ENCODE measurements around the gene UBE2M.

UBE2M gene

DNA sequence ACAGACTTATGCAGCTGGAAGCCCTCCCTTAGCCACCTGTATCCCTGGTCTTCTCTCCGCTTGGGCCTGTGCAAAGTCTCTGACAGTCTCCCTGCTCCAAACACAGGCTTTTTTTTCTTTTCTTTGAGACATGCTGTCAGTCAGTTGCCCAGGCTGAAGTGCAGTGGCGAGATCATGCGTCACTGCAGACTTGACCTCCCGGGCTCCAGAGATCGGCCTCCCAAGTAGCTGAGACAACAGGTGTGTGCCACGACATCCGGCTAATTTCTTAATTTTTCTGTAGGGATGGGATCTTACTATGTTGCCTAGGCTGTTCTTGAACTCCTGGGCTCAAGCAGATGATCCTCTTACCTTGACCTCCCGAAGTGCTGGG is 13.2 kb upstream of the UBE2M start:
- DNase-seq (ENCODE audit: insufficient read length, low spot score) (no peak), FAIRE-seq (no peak)

DNA sequence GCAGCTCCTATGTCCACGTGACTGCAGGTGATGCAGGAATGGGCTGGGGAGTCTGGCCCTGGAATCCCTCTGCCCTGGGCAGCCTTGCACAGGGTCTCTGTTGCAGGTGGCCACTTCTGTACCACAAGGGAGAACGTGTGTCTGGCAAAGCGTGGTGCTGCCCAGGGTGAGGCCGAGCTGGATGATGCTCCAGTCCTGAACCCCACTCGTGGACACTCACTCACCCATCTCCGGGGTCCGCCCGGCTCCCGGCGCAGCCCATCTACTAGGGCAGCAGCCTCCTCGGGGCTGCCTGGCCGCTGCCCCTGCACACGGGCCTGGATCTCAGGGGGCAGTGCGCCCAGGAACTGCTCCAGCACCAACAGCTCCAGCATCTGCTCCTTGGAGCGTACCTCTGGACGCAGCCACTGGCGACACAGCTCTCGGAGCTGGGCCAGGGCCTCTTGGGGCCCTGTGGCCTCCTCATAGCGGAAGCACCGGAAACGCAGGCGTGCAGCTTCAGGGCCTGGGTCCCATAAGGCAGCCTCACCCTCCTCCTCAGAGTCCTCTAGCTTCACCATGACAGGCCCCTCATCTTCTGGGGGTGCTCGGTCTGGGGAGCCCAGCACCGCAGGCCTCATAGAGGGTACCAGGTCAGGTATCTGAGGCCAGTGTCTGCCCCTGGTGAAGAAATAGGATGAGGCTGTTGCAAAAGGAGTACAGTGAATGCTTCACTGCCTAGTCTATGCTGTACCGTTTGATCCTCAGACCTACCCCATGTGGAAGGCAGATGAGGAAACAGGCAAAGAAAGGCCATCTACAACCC is 12.6 kb upstream of the UBE2M start:
- FAIRE-seq (no peak), DNase-seq (ENCODE audit: insufficient read length, low spot score) (no peak)

DNA sequence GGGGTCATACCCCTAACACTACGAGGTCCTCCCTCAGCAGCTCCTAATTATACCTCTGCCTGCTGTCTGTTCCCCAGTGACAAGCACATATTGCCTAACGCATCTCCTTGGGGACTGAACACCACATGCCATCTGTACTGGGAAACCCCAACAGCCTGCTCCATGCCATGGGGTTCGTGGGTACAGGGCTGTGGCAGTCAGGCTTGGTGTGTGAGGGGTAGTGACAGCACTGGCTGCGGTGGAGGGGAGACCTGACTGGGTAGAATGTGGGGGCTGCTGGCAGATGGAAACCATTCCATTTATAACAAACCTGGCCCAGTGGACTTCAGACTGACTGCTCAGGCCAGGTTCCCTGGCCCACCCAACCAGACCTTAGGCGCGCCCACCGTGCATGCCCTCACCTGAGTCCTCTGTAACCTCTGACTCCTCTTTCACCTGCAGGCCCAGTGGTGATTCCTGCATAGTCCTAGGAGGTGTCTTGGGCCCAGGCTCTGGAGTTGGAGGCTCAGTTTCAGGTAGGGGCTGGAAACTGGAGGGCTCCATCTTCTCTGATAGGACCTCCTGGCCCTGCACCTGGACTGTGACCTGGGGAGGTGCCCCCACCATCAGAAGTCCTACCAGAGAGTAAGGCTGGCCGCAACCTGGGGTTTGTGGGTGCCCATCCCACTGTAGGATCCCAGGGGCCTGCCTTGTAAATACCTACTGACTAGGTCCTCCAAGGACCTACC is 11.7 kb upstream of the UBE2M start:
- DNase-seq (ENCODE audit: insufficient read length, low spot score), result no peak
- FAIRE-seq, result no peak

DNA sequence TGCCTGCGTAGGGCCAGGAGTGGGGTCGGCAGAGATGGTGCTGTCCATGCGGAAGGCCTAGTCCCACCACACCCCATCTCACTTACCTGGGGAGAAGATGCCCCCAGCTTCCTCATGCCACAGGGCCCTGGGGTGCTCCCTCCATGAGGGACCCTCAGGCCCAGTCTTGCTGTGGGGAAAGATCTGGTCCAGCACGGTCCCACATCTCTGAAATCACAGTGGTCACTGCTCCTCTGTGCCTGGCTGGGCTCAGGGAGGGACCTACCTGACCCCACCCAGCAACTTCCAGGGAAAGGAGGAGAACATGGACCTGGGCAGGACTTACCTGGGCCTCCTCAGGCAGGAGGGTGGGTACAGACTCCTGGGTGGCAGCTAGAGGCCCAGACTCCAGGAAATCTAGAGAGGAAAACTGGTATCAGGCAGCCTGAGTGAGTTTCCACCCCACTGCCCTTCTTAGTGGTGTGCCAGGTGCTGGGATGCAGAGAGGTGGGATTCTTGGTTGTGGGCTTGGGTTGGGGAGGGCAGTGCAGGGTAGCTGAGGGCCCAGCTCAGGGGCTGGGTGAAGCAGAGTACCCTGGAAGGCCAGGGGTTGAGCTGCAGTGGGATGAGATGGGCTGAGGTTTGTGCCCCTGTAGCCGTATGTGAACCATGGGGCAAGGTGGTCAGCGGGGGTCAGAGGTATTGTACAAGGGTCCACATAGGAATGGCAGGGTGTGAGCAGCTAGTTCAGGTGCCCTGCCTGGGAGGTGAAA is 11.0 kb upstream of the UBE2M start:
- FAIRE-seq (no peak), DNase-seq (ENCODE audit: insufficient read length, low spot score) (no peak)

DNA sequence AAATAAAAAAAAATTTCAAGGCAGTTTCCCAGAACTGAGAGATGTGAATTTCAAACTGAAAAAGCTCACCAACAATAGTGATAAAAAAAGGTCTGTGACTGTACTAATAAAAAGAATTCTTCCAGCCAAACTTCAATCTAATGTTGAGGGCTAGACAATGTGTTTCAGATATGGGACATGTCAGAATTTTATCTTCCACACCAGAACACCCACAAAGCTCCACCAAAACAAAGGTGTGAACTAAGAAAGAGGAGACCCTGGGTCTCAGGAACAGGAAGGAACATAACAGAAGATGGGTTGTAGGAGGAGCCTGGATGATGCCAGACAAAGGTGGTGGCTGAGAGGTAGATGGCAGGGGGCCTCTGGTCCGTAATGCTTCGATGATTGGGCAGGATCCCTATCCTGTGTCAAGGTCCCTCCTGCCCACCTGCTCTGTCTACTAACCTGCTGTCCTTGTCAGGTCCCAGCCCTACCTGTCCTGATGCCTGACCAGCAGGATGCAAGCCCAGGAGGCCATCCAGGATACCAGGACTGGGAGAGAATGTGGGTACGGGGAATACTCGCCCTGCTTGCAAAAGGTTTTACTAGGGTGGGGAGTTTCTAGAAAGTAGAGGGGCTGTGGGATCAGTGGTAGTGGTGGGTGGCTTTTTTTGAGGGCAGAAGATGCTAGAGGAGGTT is 10.2 kb upstream of the UBE2M start:
- no peak for FAIRE-seq
- no peak for DNase-seq (ENCODE audit: insufficient read length, low spot score)

DNA sequence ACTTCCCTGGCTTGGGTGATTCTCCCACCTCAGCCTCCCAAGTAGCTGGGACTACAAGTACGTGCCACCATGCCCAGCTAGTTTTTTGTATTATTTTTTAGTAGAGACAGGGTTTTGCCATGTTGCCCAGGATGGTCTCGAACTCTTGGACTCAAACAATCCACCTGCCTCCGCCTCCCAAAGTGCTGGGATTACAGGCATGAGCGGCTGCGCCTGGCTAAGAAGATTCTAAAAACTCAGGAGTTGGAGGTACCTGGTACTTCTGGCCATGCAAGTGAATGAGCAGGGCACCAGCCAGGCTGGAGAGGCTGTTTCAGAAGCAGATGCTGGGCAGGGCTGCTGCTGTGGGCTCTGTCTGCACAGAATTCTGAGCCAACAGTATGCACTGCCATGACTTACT is 8.6 kb upstream of the UBE2M start:
- FAIRE-seq (no peak), DNase-seq (ENCODE audit: insufficient read length, low spot score) (no peak)

DNA sequence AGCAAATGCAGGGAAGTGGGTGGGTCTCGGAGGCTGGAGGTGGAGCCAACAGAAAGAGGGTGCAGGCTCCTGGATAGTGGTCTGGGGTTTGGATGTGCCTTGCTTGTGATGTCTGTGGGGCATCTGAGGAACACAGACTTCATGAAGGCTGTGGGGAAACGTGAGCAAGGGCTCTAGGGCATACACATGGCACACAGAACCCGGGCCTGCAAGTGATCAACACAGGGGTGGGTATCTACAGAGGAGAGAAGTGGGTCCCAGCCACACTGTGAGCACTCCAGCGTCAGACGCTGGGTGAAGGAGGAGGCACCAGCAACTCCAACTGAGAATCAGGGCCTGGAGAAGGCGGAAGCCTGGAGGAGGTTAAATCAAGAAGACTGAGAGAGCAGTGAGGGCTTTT is 5.4 kb upstream of the UBE2M start:
- no peak for DNase-seq (ENCODE audit: insufficient read length, low spot score)
- FAIRE-seq, result no peak

DNA sequence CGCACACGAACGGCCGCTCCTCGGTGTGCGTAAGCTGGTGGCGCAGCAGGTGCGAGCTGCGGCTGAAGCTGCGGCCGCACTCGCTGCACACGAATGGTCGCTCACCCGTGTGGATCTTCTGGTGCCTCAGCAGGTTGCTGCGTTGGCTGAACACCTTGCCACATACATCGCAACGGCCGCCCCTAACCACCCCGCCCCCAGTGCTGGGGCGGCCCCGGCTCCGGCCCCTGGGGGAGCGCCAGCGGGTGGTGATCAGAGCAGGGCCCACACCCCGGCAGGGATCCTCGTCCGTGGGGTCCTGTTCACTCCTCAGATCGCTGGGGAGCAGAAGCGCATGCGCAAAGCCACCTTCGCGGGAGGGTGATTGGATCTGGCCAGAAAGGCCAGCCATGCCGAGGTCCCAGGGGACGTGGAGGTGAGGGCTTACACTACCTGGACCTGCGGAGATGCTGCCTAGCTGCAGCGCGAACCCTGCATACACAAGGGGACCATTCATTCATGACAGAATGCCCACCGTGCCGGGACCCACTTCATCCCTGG is 4.7 kb upstream of the UBE2M start:
- FAIRE-seq, result no peak
- no peak for DNase-seq (ENCODE audit: insufficient read length, low spot score)

DNA sequence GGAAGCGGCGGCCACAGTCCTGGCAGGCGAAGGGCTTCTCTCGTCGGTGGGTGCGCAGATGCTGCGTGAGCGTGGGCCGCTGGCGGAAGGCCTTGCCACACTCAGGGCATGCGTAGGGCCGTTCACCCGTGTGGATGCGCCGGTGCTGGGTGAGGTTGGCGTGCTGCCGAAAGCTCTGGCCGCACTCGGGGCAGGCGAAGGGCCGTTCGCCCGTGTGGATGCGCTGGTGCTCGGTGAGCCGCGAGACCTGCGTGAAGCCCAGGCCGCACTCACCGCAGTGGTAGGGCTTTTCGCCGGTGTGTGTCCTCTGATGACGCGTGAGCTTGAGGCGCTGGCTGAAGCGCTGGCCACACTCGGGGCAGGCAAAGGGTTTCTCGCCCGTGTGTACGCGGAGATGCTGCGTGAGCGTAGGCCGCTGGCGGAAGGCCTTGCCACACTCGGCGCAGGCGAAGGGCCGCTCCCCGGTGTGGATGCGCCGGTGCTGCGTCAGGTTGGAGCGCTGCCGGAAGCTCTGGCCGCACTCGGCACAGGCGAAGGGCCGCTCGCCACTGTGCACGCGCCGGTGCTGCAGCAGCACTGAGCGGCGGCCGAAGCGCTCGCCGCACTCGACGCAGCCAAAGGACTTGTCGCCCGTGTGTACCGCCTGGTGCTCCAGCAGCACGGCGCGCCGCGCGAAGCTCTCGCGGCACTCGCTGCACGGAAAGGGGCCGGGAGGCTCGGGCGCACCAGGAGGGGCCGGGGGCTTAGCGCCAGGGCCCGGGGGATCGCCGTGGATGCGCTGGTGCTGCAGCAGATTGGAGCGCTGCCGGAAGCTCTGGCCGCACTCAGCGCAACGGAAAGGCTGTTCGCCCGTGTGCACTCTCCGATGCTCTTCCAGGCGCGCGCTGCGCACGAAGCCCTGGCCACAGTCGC is 4.0 kb upstream of the UBE2M start:
- no peak for FAIRE-seq
- DNase-seq (ENCODE audit: insufficient read length, low spot score), result no peak

DNA sequence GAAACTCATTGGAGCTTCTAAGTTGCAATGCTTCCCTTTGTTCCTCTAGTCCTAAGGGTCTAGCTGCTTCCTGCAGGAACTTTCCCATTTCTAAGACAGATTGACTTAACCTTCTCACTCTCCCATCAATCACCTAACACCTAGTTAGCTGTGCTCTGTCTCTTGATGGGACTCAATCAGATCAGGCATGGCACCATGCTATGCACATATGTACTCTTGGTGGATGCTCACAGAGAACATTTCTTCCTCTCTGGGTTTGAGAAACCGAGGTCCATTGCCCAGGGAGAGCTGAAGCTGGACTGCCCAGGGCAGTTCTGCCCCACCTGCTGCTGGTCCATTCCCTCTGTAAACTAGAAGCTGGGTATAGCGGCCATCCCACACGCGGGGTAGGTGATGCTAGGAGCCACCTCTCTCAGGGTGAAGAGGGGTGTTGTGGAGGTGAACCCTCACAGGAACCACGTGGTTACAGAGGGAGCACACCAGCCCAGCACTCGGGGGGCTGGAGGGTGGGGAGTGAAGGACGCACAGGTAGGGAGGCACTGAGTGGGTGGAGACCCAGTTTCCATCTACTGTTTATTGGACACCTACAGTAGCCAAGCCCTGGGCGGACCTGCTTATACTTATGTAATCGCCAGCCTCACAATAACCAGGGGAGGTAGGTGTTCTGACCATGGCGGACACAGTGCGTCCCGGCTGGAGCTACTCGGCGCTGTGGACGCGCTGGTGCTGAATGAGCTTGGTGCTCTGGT is 3.1 kb upstream of the UBE2M start:
- DNase-seq (ENCODE audit: insufficient read length, low spot score) (no peak), FAIRE-seq (no peak)

DNA sequence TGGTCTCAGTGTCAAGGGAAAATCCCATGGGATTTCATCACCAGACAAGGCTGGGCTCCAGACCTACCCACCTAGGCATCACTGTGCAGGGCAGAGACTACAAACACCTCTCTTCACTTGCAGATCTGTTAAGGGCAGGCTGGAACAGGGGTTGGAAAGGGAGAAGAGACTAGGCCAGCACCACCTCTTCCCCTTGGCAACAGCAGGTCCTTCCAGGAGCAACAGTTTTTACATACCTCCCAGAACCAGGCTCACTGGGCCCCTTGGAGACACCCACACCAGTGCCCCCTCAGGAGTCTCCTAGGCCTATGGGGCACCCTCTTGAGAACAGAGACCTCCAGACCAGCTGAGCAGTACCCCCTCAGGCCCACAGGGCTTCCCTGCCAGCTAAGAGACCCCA is 2.5 kb upstream of the UBE2M start:
- no peak for DNase-seq (ENCODE audit: insufficient read length, low spot score)
- no peak for FAIRE-seq

DNA sequence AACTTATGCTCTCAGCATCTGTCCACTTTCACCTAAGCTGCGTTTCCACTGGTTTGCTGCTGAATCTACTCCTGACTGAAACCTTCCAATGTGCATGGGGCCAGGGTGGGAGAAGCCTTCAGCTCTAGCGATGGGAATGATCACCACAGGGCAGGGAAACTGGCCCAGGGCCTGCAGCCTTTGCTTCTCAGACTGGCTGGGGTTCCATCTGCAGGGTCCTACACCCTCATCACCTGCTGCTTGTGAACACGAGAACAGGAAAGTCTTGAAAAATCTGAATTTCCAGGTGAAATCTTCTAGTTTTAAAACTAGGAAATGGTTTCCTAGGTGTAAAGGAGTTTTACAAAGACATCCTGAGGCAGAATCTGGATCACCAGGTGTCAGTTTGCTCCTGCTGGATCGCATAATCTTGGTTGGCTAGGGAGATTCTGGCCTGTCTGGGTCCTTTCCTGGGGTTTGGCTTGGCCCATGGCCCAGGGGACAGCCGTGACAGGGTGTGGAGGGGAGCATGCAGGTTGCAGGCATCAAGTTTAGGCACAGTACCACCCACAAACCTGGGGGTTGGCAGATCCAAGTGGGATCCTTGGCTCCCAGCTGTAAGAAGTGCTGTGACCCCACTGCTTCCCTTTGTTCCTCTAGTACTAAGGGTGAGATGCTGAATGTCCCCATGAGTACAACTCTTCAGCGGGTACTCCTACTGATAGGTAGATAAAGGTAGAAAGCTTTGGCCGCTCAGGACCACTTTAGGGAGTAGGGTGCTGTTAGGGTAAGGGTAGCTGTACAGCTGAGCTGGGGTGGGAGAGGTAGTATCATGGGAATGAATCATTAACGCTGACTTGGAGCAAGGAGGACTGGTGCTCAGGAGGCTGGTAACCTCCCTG is 1.8 kb upstream of the UBE2M start:
- FAIRE-seq (peak; percentile 28), DNase-seq (ENCODE audit: insufficient read length, low spot score) (no peak)

DNA sequence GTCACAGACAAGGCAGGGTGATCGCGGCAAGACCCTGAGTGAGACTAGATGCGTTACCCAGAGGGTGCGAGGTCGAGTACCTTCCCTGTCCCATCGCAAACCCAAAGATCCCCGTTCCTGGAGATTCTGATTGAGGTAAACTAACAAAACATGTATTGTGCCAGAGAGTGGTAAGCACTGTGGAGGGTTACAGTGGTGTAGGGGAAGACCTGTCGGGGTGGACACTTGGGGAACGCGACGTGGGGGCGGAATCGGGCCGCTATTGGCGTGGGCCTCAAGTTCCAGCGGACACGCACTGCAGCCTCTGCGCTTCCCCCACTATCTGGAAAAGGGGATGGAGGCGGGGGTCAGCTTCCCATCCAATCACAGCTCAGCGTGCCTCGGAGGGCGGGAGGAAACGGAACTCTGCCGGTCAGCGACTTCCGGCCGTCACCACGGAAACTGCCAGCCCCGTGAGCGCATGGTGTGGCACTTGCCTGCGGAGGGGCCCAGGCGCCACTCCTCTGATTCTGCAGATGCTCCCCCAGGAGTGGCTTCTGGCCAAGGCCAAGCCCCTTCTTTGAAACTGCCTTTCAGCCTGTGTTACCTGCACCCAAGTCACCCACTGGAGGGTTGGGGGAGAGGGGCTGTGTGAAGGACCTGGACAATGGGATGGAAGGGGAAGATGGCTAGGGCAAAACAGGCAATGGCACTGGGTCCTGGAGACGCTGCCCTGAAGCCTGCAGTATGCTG is 1.0 kb upstream of the UBE2M start:
- DNase-seq (ENCODE audit: insufficient read length, low spot score) (peak; percentile 95), FAIRE-seq (peak; percentile 16)

DNA sequence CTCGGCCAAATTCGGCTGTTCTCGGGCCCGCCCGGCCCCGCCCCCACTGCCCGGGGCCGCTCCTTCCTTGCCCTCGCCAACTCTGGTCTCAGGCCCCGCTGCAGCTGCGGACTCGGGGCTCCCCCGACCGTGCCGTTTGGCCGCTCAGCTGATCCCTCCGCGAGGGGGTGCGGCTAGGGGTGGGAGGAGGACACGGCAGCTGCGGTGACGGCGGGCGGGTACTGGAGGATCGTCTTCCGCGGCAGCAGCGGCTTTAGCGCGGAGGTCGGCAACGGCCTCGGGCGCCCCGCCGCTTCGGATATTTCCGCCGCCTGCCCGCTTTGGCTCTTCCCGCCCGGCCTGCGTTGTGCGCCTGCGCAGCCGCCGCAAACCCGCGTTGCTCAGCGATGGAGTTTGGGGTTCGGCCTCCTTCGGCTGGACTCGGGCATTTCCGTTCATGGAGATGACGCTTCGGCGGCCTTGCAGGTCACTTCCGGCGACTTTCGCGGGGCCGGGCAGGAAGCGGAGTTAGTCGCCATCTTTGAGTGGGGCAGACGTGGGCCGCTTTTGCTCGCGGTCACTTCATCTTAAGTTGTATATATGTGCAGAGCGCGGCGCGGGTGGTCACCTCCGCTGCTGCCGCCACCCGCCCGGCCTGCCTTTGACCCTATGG is 338 bp upstream of the UBE2M start:
- DNase-seq (ENCODE audit: insufficient read length, low spot score) (peak; percentile 87), FAIRE-seq (peak; percentile 98)

DNA sequence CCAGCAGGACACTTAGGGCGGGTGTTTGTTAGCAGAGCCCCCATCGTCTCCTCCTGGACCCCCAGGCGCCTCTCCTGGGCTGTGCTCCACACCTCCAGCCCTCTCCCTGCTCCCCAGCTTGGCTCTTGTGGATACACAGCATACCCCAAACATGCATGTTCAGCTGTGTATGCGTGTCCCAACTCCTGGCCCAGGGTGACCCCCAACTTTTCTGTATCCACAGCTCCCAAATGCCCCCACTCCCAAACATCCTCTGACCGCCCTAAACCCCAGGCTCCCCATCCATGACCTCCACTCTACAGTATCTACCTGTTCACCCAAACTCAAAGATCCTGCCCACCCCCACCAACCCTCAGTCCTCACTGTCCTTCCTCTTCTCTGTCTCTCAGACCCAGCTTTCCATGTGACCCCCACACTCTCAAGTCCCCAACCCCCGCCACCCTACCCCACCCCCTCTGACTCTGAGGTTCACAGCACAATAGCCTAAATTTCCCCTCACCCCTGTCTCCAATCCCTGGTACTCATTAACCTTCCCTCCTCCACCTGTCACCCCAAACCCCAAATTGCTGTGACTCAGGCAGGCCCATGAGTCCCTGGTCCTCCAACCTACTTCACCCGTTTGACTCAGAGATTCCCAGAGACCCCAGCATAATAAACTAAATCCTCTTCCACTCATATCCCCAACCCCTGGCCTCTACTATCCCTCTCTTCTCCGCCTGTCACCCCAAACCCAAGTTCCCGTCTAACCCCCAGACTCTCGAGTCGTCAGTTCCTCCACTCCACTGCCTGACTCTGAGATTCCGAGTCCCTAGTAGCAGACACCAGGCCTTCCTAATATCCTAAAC is 968 bp downstream of the UBE2M start:
- DNase-seq (ENCODE audit: insufficient read length, low spot score), result no peak
- no peak for FAIRE-seq

DNA sequence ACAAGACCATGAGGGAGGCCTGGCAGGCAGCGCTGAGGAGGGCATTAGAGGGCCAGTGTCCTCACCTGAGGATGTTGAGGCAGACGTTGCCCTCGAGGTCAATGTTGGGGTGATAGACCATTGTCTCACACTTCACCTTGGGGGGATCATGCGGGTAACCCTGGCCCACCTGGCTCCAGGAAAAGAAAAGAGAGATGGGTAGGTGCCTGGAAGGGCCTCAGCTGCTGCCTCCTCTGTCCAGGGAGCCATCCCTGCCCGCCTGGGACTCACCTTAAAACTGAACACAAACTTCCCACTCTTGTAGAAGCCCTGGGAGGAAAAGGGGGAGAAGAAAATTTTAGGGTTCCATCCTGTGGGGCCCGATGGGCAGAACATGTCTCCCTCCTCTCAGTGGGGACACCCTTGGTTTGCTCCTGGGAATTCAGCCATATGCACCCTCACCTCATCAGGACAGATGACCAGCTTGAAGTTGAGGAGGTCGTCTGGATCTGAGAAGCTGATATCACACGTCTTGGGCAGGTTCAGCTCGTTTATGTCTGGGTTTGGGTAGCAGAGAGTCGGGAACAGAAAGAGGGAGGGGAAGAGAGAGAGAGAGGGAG is 1.7 kb downstream of the UBE2M start:
- FAIRE-seq (peak; percentile 23), DNase-seq (ENCODE audit: insufficient read length, low spot score) (no peak)

Data from HTR-8/SVneo (cell line).